ENCODE data around the gene PRPF19.

PRPF19 gene

DNA sequence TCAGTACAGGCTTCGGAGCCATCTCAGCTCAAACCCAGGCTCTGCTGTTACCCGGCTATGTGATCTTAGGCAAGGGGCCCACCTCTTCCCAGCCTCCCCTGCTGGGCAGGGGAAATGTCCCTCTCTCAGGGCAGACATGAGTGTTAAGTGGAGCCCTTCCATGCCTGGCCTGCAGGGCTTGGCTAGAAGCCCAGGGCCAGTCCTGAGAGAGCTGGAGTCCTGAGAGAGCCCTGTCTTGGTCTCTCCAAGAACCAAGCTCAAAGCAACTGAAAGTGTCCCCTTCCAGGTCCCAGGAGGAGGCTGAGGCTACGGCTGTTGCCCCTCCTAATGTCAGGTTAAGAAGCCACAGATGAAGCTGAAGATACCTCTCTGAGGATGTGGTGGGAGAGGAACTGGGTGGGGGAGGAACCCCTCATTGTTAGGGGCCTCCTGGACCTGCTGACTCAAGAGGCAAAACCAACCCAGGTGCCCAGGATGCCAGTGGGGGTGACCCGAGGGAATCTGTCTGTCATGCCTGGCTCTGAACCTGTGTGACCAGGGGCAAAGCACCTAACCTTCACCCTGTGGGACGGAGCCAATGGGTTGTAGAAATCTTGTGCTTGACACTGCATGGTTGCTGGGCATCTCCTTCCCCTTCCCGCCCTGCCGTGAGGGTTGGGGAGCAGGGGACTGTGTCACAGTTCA, 34.9 kb downstream of the PRPF19 start:
- no peak for DNase-seq

DNA sequence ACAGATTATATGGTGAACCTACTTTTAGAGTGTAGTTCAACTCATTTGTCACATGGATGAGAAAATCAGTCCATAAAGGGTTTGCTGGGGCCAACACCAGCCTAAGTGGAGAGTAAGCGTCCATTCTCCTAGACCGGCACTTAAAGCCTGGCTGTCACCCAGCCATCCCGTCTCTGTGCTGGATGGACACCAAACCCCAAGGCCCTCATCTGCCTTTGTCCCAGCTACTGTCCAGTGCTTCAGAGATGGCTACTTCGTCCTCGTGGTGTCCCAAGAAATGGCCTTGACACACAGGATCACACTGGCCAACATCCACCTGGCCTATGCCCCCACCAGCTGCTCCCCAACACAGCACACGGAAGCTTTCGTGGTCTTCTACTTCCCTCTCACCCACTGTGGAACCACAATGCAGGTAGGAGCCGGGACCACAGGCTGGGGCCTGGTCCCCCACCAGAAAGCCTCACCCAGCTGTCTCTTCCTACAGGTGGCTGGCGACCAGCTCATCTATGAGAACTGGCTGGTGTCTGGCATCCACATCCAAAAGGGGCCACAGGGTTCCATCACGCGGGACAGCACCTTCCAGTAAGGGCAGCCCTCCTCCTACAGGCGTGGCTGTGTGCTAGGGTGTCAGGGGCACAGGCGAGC, 35.5 kb downstream of the PRPF19 start:
- DNase-seq: no peak

DNA sequence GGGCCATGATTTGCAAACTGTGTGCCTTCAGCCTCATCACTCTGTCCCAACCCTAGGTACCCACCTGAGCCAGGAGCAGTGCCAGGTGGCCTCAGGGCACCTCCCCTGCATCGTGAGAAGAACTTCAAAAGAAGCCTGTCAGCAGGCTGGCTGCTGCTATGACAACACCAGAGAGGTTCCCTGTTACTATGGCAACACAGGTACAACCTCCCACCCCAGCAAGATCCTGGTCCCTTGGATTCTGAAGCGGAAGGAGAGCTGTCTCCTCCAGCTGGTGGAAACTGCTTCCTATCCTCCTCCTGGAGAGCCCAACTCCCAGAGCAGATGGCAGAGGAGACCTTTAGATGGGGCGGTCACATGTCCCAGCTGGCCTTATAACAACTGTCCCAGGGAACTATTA, 36.1 kb downstream of the PRPF19 start:
- no peak for DNase-seq

DNA sequence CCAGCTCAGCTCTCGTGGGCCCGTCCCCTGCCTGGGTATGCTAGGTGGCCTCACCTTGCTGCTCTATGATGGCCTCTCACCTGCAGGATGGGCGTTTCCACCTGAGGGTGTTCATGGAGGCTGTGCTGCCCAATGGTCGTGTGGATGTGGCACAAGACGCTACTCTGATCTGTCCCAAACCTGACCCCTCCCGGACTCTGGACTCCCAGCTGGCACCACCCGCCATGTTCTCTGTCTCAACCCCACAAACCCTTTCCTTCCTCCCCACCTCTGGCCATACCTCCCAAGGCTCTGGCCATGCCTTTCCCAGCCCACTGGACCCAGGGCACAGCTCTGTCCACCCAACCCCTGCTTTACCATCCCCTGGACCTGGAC, 36.9 kb downstream of the PRPF19 start:
- DNase-seq: no peak

DNA sequence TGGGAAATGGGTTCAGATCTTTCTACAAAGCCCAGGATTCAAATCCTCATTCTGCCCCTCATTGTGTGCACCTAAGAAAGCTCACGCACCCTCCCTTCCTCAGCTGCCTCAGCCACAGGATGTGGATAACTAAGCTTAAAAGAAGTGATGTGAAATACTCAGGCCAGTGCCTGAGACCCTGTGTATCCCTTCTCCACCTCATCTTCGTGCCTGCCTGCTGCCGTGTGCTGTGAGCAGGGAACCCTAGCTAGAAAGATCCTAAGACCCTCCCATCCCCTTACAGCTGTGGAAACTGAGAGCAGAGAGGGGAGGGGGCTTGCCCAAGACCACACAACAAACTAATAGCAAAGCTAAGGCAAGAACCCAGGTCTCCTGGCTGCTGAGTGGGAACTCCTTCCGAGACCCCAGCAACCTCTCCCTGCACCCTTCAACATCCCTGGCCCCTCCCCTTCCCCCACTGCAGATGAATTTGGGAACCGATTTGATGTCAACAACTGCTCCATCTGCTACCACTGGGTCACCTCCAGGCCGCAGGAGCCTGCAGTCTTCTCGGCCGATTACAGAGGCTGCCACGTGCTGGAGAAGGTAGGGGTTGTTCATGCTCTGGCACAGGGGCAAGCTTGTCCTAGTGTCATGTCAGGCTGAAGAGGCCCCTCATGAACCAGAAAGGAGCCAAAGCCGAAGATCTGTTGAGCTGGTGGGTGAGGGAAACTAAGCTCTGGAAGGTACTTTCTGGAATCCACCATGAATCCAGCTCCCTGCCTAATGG, 37.5 kb downstream of the PRPF19 start:
- DNase-seq: no peak

- no peak for DNase-seq
Observed at GRCh38 chr11:60867871-60868681, 38.3 kb downstream of the PRPF19 start.

DNA sequence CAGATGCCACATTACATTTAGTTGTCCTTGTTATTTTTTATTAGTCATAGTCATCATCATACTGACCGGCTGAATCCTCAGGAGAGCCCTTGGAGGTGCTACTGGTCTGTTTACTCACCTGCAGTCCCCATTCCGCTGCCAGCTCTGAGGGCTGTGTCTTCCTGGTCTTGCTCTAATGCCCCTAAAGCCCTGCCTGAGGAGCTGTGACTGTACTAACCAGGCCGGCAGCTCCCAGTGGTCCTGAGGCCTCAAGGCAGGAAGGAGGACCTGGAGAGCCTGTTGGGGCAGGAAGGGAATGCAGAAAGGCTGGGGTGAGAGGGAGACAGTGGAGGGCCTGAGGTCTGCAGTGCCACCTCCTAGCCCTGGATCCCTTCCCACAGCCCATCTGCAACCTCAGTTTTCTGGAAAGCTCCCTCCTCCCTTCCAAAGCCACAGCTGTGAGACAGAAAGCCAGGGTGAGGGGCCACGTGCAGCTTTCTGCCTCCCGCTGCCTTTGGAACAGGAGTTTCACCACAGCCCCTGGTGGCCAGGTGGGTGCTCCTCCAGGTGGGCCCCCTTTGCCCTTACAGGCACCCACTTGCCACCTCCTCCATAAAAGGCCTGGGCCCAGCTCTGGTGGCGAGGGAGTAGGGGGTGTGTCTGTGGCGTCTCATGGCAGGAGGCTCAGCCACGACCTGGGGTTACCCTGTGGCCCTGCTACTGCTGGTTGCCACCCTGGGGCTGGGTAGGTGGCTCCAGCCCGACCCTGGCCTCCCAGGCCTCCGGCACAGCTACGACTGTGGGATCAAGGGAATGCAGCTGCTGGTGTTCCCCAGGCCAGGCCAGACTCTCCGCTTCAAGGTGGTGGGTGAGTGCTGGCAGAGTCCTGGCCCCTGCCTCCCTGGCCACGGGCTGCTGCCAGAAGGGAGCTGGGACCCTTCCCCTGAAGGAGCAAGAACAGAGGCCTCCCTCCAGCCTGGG, 39.2 kb downstream of the PRPF19 start, which contains the start of gene ZP1:
Gene ZP1, plus strand, starts transcription at position 632 of the 960 bp plus-strand sequence. Its CDS starts 20 bp downstream, at position 652.
- no peak for DNase-seq

DNA sequence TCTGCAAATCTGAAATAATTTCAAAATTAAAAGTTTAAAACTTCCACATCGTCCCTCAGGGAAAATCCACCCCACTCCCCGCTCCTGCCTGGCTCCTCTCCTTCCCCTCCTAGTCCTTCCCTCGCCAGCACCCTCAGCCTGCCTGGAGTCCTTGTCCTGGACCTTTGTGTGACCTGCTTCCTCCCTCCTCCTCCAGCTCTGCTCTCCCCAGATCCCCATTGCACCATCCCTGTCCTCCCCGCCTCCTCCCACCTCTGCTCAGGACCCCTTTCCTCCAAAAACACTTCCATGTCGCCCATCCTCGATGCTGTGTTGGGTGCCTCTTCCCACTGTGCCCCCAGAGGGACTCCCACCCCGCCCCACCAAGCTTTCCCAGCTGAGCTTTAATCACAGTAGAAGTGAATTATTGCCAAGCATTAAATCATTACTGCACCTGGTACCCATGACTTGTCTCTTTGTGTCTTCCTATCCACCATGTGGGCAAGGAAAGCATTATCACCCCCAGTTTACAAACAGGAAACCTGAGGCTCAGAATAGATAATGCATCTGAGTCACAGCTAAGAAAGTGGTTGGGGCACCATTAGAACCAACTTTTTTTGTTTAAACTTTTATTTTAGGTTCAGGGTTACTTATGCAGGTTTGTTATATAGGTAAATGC, 41.4 kb downstream of the PRPF19 start:
- DNase-seq: no peak

- no peak for DNase-seq
Observed at GRCh38 chr11:60863550-60864521, 42.5 kb downstream of the PRPF19 start.

- DNase-seq: no peak
Observed at GRCh38 chr11:60862171-60862570, 44.2 kb downstream of the PRPF19 start.

- DNase-seq: no peak
Observed at GRCh38 chr11:60860943-60861342, 45.4 kb downstream of the PRPF19 start.

- no peak for DNase-seq
Observed at GRCh38 chr11:60859616-60860250, 46.7 kb downstream of the PRPF19 start.

DNA sequence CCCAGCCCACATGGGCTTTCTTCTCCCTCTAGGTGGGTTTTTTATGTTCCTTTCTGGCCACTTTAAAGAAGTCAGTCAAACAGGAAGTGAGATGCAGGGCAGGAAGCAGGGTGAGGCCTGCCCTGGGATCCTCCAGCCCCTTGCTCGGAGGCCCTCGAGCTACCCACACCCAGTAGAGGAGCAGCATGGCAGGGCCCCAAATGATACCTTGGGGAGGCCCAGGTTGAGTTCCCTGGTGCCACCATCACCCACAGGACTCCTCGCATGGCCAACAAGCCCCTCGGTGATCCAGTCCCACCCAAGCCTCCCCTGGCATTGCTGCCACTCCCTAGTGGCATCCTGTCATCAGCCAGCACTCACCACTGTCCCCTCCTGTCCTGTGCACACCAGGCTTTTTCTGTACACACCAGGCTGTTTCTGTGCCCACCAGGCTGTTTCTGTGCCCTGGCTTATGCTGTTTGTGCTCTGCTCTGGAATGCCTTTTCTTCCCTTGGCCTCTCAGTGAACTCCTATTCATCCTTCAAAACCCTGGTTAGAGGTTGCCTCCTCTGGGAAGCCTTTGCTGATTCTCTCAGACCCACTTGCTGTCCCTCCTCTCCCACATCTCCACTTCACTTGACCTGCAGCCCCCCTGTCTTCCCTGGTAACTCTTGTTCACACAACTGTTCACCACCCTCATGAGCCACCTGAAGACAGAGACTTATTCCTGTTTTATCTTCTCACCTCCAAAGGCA, 47.5 kb downstream of the PRPF19 start:
- DNase-seq: no peak

DNA sequence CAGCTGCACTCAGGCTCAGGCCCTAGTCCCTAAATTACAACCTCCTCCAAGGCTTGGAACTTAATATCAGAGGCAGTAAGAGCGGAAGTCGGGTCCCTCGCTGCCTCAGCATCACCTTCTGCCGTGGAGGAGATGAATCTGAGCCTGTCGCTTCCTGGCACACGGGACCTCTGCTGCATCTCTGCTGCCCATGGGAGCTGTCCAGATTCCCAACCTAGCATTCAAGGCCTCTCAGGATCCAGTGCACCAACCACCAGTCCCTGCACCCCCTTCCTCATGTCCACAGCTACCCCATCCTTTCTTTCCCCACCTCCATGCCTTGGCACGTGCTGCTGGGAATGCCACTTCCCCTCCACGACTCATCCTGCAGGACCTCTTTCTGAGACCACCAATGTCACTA, 48.1 kb downstream of the PRPF19 start:
- no peak for DNase-seq

- DNase-seq: no peak
Observed at GRCh38 chr11:60857378-60858232, 48.8 kb downstream of the PRPF19 start.

- DNase-seq: no peak
Observed at GRCh38 chr11:60855726-60856633, 50.4 kb downstream of the PRPF19 start, which contains the start of gene PTGDR2. Gene PTGDR2, minus strand, starts transcription at chr11:60855950. Its CDS starts 2,228 bp downstream, at chr11:60853722.
